ENCODE data around the gene ZIC5.
A peak's percentile ranks its signal among the peaks of the same experiment; 100 is the strongest.

ZIC5 gene

DNA sequence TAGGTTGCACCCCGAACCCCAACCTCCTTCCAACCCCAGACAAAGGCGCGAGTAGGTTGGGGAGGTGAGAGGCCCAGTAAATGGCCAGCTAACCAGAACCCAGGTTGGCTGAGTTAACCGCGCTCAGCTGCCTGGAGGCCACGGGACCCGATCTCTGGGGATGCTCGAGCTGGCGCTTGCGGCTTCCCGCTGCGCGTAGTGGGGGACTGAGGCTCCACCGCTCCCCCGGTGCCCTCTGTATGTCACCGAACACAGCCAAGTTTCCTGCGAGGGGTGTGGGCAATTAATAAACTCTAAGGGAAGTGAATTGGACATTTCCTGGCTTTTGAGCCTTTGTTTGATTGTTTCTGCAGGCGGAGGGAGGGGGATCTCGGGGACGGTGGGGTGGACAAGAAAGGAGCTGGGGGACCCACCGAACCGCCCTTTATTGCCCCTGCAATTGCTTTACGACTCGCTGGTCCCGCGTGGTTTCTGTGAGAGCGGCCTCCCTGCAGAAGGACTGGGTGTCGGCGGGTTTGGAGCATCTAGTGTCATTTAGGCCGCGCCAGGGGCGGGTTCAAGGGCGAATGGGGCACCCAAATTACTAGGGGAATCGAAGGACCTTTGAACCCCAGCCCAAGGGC, 3.5 kb upstream of the ZIC5 start:
- no peak overlapping the region for H3K4me3 ChIP-seq (ENCODE audit: low read length)
- TF ChIP-seq ZNF274 (IDR thresholded peaks at IDR 0.05; ENCODE audit: low read depth, low read length) = no peak

DNA sequence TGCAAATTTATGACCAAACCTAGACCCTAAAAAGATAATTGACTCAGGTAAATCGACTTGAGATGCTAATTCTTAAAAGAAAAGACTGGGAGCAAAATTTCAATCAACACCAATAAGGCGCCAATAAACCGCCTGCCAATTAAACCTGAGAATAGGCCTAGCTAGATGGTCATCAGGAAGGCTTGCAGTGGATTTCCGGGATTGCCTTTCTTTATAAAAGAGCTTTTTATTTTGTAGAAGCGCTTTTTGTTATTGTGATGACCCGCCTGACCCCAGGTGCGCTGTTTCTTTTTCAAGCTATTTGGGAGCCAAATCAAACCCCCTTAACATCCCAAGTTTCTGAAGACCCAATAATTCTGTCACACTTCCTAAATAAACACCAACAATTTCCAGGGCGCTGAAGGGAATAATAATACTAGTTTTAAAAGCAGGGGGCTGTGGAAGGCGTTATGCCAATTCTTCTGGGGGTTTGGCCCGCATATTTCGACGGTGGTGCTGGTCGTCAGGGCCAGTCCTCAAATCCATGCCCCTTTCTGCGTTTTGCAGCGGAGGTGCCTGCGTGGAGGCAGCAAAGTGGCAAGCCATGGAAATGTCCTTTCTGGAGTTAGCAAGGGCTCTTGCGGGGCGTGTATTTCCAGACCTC, 2.9 kb upstream of the ZIC5 start:
- H3K4me3 ChIP-seq (ENCODE audit: low read length) = no peak overlapping the region
- no peak for TF ChIP-seq ZNF274 (IDR thresholded peaks at IDR 0.05; ENCODE audit: low read depth, low read length)

DNA sequence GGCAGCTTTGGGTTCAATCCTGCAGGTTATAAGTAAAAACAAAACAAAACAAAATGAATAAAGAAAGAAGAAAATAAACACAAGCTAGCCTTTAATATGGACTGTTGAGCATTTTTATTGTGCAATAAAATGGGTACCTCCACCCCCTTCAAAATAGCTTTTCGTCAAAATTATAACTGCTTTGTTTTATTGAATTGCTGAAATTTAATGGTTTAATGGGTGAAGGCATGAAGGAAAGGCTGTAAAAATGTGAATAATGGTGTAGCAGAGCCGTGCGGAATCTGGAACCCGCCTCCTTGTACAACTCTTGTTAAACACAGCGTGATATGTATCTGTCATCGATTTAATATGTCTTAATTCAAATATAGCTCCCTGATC, 2.2 kb upstream of the ZIC5 start:
- TF ChIP-seq ZNF274 (IDR thresholded peaks at IDR 0.05; ENCODE audit: low read depth, low read length) = no peak
- no peak overlapping the region for H3K4me3 ChIP-seq (ENCODE audit: low read length)

DNA sequence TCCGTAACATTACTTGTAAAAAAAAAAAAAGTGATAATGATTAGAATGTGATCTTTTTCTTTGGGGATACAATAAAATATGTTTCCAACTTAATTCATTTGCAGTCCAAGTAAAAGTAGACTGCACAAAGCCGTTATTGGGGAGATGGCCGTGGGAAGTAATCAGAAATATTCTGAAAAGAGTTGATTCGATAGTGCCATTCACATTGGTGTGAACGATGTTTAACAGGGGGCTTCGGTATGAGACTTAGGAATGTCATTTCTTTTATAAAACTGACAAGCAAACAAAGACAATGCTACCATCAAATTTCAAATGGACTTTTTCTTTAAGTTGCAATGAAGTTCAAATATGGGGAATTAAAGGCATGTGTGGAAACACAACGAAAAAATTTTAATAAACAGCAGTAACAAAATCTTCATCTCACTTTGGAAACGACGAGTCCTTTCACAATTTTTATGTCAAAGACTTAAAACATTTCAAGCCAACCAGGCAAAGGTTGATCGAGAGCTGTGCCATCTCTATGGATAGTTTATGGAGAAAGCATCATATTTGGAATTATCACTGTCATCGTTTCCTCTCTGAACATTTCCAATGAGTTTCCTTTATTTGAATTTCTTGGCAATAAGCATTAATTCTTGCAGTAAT, 1.7 kb upstream of the ZIC5 start:
- H3K4me3 ChIP-seq (ENCODE audit: low read length) = no peak overlapping the region
- no peak for TF ChIP-seq ZNF274 (IDR thresholded peaks at IDR 0.05; ENCODE audit: low read depth, low read length)

DNA sequence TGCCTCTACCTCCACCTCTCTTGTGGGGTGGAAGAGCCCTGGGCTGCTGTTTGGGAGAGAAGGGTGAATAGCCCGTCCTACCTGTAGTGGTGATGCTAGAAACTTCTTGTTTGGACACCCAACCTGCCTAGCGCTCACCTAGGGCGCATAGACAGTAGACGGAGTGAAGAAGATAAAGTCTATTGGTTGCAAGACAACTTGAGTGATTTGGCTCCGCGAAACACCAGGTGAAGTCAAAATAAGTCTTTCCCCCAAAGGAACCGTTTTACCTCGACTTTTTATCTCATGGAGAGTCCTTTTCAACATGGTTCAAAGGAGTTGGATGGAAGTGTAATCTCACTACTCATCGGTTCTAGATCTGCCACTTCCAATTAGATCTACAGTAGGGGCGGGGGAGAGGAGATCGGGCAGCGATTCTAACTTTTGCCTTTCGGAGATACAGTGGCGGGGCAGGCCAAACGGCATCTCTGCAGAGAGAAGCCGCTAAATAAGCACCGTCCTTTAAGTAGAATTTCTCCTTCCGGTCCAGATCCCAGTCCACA, 694 bp upstream of the ZIC5 start:
- no peak overlapping the region for H3K4me3 ChIP-seq (ENCODE audit: low read length)
- no peak for TF ChIP-seq ZNF274 (IDR thresholded peaks at IDR 0.05; ENCODE audit: low read depth, low read length)

DNA sequence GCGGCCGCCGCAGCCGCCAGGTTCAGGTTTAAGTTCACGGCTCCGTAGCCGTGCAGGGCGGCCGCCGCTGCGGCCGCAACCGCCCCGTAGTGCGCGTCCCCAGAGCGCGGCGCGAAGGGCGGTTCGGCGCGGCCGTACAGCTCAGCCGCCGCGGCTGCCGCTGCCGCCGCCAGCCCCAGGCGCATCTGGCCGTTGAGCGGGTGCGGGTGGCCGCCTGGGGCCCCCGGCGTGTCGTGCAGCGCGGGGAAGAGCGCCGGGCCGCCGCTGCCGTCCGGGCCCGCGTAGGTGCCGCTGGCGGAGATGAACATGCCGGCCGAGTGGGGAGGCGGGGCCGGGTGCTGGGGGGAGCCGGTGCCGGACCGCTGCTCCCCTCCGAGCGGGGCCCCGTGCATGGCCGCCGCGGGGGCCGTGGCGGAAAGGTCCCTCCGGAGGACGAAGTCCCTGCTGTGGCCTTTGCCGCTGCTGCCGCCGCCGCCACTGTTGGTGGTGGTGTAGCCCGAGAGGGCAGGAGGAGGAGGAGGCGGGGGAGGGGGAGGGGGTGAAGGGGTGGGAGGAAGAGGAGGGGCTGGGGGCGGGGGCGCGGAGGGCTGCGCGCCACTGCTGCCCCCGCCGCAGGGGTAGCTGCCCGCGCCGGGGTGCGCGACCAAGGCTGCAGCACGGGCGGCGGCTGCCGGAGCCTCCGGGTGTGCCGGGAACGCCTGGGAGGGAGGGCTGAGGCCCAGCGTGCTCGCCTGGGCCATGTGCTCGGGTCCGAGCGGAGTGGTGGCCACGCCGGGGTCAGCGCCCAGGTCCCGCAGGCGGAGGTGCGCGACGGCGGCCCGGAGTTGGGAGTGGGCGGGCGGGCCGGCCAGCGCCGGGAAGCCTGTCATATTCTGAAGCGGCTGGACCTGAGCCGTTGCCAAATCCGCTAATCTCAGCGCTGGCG, 654 bp downstream of the ZIC5 start:
- no peak for TF ChIP-seq ZNF274 (IDR thresholded peaks at IDR 0.05; ENCODE audit: low read depth, low read length)
- peak overlapping the region; percentile 4; the same call in 1 of the 2 replicates for H3K4me3 ChIP-seq (ENCODE audit: low read length)

DNA sequence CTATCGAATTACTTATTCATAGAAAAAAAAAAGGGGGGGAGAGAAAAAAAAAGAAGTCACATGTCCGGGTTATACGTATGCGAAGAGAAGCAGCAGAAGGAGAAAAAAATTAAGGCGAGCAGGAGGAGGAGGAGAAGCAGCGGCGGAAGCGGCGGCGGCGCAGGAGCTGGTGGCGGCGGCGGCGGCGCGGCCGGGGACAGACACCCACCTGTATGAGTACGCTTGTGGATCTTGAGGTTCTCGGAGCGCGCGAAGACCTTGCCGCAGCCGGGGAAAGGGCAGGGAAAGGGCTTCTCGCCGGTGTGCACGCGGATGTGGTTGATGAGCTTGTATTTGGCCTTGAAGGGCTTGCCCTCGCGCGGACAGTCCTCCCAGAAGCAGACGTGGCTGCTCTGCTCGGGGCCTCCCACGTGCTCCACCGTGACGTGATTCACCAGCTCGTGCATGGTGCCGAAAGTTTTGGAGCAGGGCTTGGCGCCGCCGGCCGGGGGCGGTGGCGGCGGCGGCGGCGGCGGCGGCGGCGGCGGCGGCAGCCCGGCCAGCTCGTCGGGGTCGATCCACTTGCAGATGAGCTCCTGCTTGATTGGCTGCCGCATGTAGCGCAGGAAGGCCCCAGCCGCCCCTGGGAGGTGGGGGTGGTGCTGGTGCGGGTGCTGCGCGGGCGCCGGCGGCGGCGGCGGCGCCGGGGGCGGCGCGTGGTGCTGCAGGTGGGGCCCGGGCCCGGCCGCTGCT, 1.5 kb downstream of the ZIC5 start:
- TF ChIP-seq ZNF274 (IDR thresholded peaks at IDR 0.05; ENCODE audit: low read depth, low read length) = no peak
- H3K4me3 ChIP-seq (ENCODE audit: low read length) = peak overlapping the region; percentile 4; the same call in 1 of the 2 replicates

DNA sequence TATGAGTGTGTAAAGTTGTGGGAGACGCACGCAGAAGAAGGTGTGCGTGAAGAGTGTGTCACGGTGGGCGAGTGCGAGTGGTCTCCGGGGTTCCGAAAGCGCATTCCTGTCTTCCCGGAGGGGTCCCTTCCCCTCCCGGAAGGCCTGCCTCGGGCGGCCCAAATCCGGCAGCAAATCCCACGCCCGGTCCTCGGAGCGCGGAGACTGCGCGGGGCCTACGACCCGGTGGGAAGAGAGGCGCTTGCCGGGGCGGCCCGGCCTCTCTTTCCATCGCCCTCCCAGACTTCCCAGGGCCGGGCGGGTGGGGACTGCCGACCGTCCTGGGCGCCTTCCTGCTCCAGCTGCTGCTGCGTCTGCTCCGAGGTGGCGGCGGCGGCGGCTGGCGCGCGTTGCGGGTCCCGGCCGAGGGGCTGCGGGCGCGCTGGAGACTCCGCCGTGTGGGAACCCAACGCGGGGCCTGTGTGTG, 2.1 kb downstream of the ZIC5 start:
- 0 out of 2 replicates have a peak overlapping the region, but pooled peaks have one; percentile 2 for H3K4me3 ChIP-seq (ENCODE audit: low read length)
- TF ChIP-seq ZNF274 (IDR thresholded peaks at IDR 0.05; ENCODE audit: low read depth, low read length) = no peak

DNA sequence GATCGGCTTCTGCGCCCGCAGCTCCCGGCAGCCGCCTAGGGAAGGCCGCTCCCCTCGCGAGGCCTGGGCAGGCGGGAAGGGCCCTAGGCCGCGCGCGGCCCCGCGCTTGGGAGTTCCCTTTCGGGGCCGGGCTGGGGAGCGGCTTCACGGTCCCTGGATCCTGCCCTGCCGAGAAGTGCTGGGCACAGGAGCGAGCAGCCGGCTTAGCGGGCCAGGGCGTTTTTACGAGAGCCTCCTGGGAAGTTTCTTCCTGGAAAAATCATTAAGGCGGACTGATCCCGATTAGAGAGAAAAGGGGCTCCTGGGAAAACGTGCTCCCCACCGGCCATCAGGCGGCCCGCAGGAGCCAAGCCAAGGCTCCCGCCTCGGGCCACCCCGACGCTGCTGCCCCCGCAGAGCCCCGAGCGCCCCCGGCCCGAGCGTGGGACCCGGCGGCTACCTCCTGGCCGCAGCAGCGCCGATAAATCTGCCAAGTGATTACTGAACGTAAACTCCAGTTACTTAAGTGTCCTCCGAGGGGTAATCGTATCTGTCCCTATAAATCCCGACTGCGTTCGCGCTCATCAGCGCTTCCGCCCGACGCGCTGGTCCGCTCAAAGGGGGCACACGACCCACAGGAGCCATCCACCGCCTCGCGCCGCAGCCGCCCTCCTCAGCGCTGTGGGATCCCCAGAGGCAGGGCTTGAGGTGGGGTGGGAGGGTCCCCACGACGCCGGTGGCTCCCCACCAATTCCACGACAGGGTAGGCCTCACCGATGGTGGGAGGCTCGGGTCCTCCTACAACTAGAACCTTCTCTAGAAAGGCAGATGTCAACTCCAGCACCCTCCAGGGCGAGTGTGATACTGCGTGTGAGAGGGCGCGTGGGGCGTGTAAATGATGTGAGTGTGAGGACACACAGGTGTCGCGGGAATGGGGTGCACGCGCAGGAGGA, 2.8 kb downstream of the ZIC5 start:
- TF ChIP-seq ZNF274 (IDR thresholded peaks at IDR 0.05; ENCODE audit: low read depth, low read length) = no peak
- H3K4me3 ChIP-seq (ENCODE audit: low read length) = no peak overlapping the region

DNA sequence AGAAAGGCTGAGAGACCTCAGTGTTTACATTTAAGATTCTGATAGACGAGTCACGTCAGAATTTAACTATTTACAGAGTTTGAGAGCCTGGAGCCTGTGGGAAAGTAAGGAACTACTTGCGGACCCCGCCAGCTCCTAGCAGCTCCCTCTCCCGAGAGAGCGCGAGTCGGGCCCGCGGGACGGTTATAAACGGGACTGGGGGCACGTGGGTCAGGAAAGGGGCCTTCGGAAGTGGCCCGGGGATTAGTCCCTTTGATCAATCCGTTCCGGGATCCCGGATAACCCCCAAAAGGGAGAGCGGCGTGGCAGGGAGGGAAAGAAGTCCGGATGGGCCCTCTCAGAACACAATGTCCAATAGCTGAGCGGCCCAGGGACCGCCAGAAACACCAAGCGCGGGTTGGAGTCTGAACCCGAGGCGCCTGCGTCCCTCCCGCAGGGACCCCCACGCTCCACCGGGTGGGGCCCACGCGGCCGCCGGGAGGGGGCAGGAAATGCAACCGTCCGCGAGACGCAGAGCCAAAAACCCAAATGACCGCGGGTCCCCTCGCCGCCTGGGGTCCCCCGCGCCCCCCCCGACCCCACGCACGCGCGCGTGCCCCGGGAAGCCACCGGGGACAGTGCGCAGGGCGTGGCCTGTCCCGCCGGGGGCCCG, 3.6 kb downstream of the ZIC5 start:
- no peak for TF ChIP-seq ZNF274 (IDR thresholded peaks at IDR 0.05; ENCODE audit: low read depth, low read length)
- H3K4me3 ChIP-seq (ENCODE audit: low read length) = no peak overlapping the region

DNA sequence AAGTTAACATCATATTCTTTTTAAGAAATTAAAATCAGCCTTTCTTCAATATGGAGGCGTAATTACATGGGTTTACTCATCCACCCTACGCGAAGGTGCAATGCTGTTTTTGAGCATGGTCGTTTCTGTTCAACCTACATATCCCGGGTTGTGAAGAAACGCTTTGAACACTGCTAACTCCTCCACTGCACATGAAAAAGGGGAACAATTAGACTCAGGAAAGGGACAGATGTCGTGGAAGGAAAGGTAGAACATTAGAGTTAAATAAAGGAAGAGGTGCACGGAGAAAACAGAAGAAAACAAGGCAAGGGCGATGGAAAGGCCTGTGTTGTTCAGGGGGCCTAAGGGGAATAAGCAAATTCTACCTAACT, 4.1 kb downstream of the ZIC5 start:
- TF ChIP-seq ZNF274 (IDR thresholded peaks at IDR 0.05; ENCODE audit: low read depth, low read length) = no peak
- no peak overlapping the region for H3K4me3 ChIP-seq (ENCODE audit: low read length)
